Memory B cell (primary cell): ENCODE data around the gene PRMT5.
A peak's percentile ranks its signal among the peaks of the same experiment; 100 is the strongest.
"Not testable (repeated sequence)": the region's sequence is repeated elsewhere in the genome, so short reads cannot be mapped to it uniquely, and the experiment has no call there.

Experiments
- ATAC-seq: fragments of 150-1000 bp; cut with Tn5 transposase; 2 replicates; pipeline ENCODE4 v1.10.0; 2021; ENCODE audit warnings: low read depth, mild to moderate bottlenecking, moderate library complexity
- DNase-seq, 2 donors: peaks; one replicate each; pipeline ENCODE4 v3.0.0; 2022; ENCODE audit warnings: low spot score in 2 of 2
- H3K27ac Mint-ChIP-seq: one replicate; pipeline ENCODE4 v1.8.0; 2022; ENCODE audit warnings: mild to moderate bottlenecking, moderate library complexity, mixed read lengths
- H3K27me3 Mint-ChIP-seq: one replicate; pipeline ENCODE4 v1.8.0; 2022; ENCODE audit warnings: mixed read lengths
- H3K36me3 Mint-ChIP-seq: one replicate; pipeline ENCODE4 v1.8.0; 2022; ENCODE audit warnings: mild to moderate bottlenecking, mixed read lengths
- H3K4me1 Mint-ChIP-seq: one replicate; pipeline ENCODE4 v1.8.0; 2022; ENCODE audit warnings: mixed read lengths
- H3K4me3 Mint-ChIP-seq: one replicate; pipeline ENCODE4 v1.8.0; 2022; ENCODE audit warnings: mild to moderate bottlenecking, moderate library complexity, mixed read lengths
- H3K9me3 Mint-ChIP-seq: one replicate; pipeline ENCODE4 v1.8.0; 2022; ENCODE audit warnings: mixed read lengths

PRMT5 gene

GRCh38 chr14:22929104-22929960, at the start of gene PRMT5:
PRMT5 (minus strand) TSS chr14:22929376; CDS start chr14:22929361, 15 bp downstream.
- H3K27ac Mint-ChIP-seq = no peak within 1 kb of the TSS
- H3K36me3 Mint-ChIP-seq = peaks cover 7% of the 10 kb centered on the region
- H3K4me1 Mint-ChIP-seq = peaks cover 17% of the 10 kb centered on the region
- ATAC-seq (peak; percentile 85), DNase-seq (peak; percentile 98 to 100)
- no peaks in the 10 kb centered on the region for H3K9me3 Mint-ChIP-seq
- H3K27me3 Mint-ChIP-seq = no peaks in the 10 kb centered on the region
- no peak within 1 kb of the TSS for H3K4me3 Mint-ChIP-seq

- Mint-ChIP-seq H3K36me3 (no peaks in the 10 kb centered on the region), H3K4me1 (peaks cover 9% of the 10 kb centered on the region), H3K27me3 (peaks cover 5% of the 10 kb centered on the region), H3K27ac (no peak overlapping the region), H3K4me3 (no peak overlapping the region), H3K9me3 (no peaks in the 10 kb centered on the region)
- DNase-seq (no peak), ATAC-seq (no peak)
Measured at GRCh38 chr14:22978487-22978837, 49.3 kb upstream of the PRMT5 start.

DNA sequence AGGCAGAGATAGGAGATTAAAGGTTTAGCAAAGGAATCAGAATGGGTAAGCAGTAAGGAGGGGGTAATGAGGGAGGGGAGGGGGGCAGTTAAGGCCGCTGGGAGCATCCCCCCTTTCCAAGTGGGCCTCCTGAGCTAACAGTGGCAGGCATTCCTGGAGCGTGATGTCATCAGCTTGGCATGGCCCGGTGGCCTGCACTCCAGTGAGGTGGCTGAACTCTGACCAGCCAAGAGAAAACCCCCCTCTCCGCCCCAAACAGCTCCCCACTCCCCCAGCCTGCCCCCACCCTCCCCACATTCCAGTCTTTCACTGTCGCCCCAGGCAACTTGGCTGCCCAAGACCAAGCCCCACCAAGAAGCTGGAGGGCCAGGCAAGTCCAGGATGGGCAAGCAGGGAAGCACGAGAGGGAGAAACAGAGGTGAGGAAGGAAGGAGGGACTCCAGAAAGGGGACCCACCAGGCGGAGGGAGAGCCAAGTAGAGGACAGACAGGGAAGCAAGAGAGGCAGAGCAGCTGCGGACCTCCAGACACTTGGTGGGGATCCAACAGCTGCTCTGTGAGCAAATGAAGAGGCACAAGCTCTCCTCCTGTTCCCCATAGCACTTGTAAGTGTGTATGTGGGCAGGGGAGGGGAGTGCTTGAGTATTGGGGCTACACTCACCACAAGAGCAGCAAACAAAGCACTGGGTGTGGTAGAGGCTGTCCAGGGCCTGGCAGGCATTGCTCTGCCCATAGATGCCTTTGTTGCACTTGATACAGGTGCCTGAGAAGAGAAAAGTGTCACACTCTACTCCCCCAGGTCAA, 48.7 kb upstream of the PRMT5 start:
- no peaks in the 10 kb centered on the region for H3K36me3 Mint-ChIP-seq
- no peak for ATAC-seq
- no peak for DNase-seq
- peaks cover 5% of the 10 kb centered on the region for H3K27me3 Mint-ChIP-seq
- H3K4me1 Mint-ChIP-seq = peaks cover 9% of the 10 kb centered on the region
- H3K27ac Mint-ChIP-seq = no peak overlapping the region
- H3K9me3 Mint-ChIP-seq = no peaks in the 10 kb centered on the region
- H3K4me3 Mint-ChIP-seq = no peak overlapping the region

DNA sequence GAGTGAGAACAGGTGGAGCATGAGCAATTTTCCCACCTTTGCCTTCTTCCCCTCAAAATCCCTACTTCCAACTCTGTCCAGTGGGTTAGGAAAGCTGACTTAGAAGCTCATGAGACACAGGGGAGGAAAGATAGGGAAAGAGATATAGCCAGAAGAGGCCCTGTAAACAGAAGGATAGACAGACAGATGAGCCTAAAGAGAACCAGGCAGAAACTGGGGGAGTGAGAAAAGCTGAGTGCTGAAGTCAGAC, 48.2 kb upstream of the PRMT5 start:
- Mint-ChIP-seq H3K27me3 (peaks cover 5% of the 10 kb centered on the region), H3K36me3 (no peaks in the 10 kb centered on the region), H3K4me1 (peaks cover 9% of the 10 kb centered on the region), H3K4me3 (no peak overlapping the region), H3K9me3 (no peaks in the 10 kb centered on the region), H3K27ac (no peak overlapping the region)
- no peak for DNase-seq
- no peak for ATAC-seq

DNA sequence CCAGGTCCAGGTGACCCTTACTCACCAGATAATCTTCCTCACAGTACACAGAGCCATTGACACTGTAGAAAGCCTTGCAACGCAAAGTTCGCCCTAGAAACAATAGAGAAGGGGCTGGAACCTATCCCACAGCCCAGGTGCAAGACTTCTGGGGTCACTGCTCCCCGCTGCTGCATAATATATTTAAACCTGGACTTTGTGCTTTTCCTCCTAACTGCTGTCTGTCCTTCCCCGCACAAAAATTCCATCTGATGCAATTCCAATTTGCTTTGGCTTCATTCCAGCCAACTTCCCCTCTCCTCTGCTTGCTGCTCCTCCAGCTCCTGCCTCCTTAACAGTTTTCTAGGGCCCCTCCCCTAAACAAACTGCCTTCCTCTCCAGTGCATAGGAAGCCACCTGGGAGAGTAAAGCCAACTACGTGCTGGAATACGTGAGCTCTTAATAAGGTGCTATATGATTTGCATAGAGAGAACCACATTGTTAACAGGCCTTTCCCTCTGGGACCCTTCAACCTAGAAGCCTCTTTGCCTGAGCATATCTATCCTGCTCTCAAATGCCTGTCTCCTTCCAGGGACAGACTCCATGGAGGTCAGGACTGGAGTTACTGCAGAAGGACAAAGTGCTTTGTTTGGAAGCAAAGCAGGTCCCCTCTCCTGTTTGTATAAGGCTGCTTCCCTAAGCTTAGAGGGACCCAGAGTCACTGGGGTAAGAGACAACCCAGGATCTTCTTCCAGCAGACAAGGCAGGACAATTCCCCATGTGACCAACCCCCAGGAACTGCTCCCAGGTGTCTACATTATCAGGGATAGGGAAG, 47.7 kb upstream of the PRMT5 start:
- H3K36me3 Mint-ChIP-seq = no peaks in the 10 kb centered on the region
- DNase-seq = no peak
- ATAC-seq = peak; percentile 53
- H3K4me3 Mint-ChIP-seq = no peak overlapping the region
- no peak overlapping the region for H3K27ac Mint-ChIP-seq
- H3K27me3 Mint-ChIP-seq = peaks cover 5% of the 10 kb centered on the region
- H3K9me3 Mint-ChIP-seq = no peaks in the 10 kb centered on the region
- H3K4me1 Mint-ChIP-seq = peaks cover 9% of the 10 kb centered on the region

GRCh38 chr14:22974530-22975313, 45.5 kb upstream of the PRMT5 start:
- H3K4me3 Mint-ChIP-seq = no peak overlapping the region
- DNase-seq = no peak
- H3K27ac Mint-ChIP-seq = no peak overlapping the region
- H3K27me3 Mint-ChIP-seq = peaks cover 5% of the 10 kb centered on the region
- no peaks in the 10 kb centered on the region for H3K36me3 Mint-ChIP-seq
- ATAC-seq = no peak
- peaks cover 6% of the 10 kb centered on the region for H3K4me1 Mint-ChIP-seq
- H3K9me3 Mint-ChIP-seq = no peaks in the 10 kb centered on the region

DNA sequence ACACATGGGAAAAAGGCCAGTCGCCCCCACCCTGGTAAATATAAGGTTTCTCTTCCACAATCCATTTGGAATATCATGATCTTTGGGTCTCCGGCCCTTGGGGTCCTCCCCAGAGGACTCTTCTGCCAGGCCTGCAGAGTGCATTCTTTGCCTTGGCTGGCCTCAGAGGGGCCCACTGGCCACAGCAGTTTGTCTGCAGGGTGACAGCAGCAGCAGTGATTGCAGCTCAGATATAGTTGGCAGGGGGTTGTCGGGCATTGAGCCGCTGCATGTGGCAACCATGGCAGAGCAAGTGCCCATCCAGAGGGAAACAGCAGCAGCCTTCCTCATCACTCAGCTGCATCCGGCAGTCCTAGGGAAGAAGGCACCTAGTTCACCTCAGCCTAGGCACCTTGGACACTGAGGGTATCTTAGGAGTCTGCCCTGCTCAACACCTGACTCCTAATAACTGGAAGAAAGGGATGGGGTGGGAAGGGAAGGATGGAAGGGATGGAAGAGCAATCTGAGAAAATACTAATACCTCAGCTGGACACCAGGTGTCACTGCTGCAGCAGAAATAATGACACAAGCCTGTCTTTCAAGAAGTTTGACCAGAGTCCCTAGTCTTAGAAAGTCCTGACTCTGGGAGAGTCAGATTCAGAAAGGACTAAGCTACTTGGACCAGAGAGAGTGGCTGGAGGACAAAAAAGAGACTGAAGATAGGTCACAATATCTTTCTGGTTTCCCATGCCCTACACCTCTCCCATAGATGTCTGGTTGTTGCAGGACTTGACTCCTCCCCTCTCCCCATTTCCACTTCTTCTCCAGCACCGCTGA, 44.2 kb upstream of the PRMT5 start:
- H3K36me3 Mint-ChIP-seq = no peaks in the 10 kb centered on the region
- H3K9me3 Mint-ChIP-seq = no peaks in the 10 kb centered on the region
- no peak overlapping the region for H3K4me3 Mint-ChIP-seq
- ATAC-seq = peak; percentile 51
- peak; percentile 32 to 47 for DNase-seq
- peaks cover 6% of the 10 kb centered on the region for H3K4me1 Mint-ChIP-seq
- H3K27ac Mint-ChIP-seq = no peak overlapping the region
- peaks cover 5% of the 10 kb centered on the region for H3K27me3 Mint-ChIP-seq

GRCh38 chr14:22972313-22972930, 43.2 kb upstream of the PRMT5 start:
- DNase-seq (no peak), ATAC-seq (no peak)
- H3K4me3 Mint-ChIP-seq = no peak overlapping the region
- no peak overlapping the region for H3K27ac Mint-ChIP-seq
- H3K9me3 Mint-ChIP-seq = no peaks in the 10 kb centered on the region
- peaks cover 5% of the 10 kb centered on the region for H3K4me1 Mint-ChIP-seq
- peaks cover 4% of the 10 kb centered on the region for H3K27me3 Mint-ChIP-seq
- no peaks in the 10 kb centered on the region for H3K36me3 Mint-ChIP-seq

- Mint-ChIP-seq H3K27ac (no peak overlapping the region), H3K9me3 (no peaks in the 10 kb centered on the region), H3K4me1 (no peaks in the 10 kb centered on the region), H3K4me3 (no peak overlapping the region), H3K27me3 (no peaks in the 10 kb centered on the region), H3K36me3 (no peaks in the 10 kb centered on the region)
- DNase-seq (no peak), ATAC-seq (no peak)
Measured at GRCh38 chr14:22971152-22971551, 42.0 kb upstream of the PRMT5 start.

- no peak overlapping the region for H3K27ac Mint-ChIP-seq
- no peak for DNase-seq
Measured at GRCh38 chr14:22966783-22967269, 37.6 kb upstream of the PRMT5 start.

GRCh38 chr14:22965916-22966782, 37.0 kb upstream of the PRMT5 start:
- ATAC-seq, H3K4me3 Mint-ChIP-seq, DNase-seq, H3K4me1 Mint-ChIP-seq, H3K27me3 Mint-ChIP-seq, H3K36me3 Mint-ChIP-seq, H3K27ac Mint-ChIP-seq, H3K9me3 Mint-ChIP-seq: not testable (repeated sequence)

More at GRCh38 chr14:22966783-22967269, 37.6 kb upstream of the PRMT5 start:
- no peak for ATAC-seq
- Mint-ChIP-seq H3K27me3 (no peaks in the 10 kb centered on the region), H3K4me3 (no peak overlapping the region), H3K4me1 (no peaks in the 10 kb centered on the region), H3K9me3 (no peaks in the 10 kb centered on the region), H3K36me3 (no peaks in the 10 kb centered on the region)
